GM23338 (cell line): ENCODE measurements around the gene KLF2. TPM values are rescaled to one million over a fixed set of nuclear protein-coding genes. Genes with fewer than 3 reads are reported as not detected.

ENCODE experiments used
- ATAC-seq: fragments of 200-7000 bp; cut with Tn5 transposase; 3 replicates; pipeline ENCODE4 v1.9.1; 2020
- DNase-seq: peaks from one replicate; pipeline ENCODE4 v3.0.0-alpha.2; 2015; ENCODE audit warnings: low spot score
- H2AFZ ChIP-seq: fragments of 200-600 bp; sonication (generic); 2 replicates; pipeline ENCODE4 v1.8.0; 2016; ENCODE audit warnings: antibody characterized with exemption, mild to moderate bottlenecking, moderate library complexity
- H3F3A ChIP-seq: fragments of 200-600 bp; sonication (generic); replicated peaks from 2 replicates; pipeline ENCODE4 v1.8.0; 2017; ENCODE audit warnings: antibody characterized with exemption, mixed run types, low read depth
- H3K27ac ChIP-seq: fragments of 200-600 bp; sonication (generic); 2 replicates; pipeline ENCODE4 v1.6.1; 2016; ENCODE audit warnings: low read depth
- H3K27me3 ChIP-seq: fragments of 200-600 bp; sonication (generic); 2 replicates; pipeline ENCODE4 v1.8.0; 2016; ENCODE audit warnings: mild to moderate bottlenecking, mixed run types, moderate library complexity; ENCODE audit not compliant: insufficient read depth
- H3K36me3 ChIP-seq: fragments of 200-600 bp; sonication (generic); 2 replicates; pipeline ENCODE4 v1.8.0; 2016; ENCODE audit warnings: mild to moderate bottlenecking; ENCODE audit not compliant: insufficient read depth
- H3K4me1 ChIP-seq: fragments of 200-600 bp; sonication (generic); 2 replicates; pipeline ENCODE4 v1.8.0; 2016; ENCODE audit warnings: mild to moderate bottlenecking, moderate library complexity; ENCODE audit not compliant: insufficient read depth
- H3K4me2 ChIP-seq: fragments of 200-600 bp; sonication (generic); 2 replicates; pipeline ENCODE4 v1.7.1; 2017; ENCODE audit warnings: mixed run types
- H3K4me3 ChIP-seq: fragments of 200-600 bp; sonication (generic); 2 replicates; pipeline ENCODE4 v1.6.1; 2016; ENCODE audit warnings: mixed run types
- H3K79me2 ChIP-seq: fragments of 200-600 bp; sonication (generic); replicated peaks from 2 replicates; pipeline ENCODE4 v1.8.0; 2017; ENCODE audit warnings: mild to moderate bottlenecking; ENCODE audit not compliant: insufficient read depth
- H3K9me2 ChIP-seq: fragments of 200-600 bp; sonication (generic); 2 replicates; pipeline ENCODE4 v1.8.0; 2017; ENCODE audit not compliant: insufficient read depth
- H4K20me1 ChIP-seq: fragments of 200-600 bp; sonication (generic); replicated peaks from 2 replicates; pipeline ENCODE4 v1.8.0; 2017; ENCODE audit warnings: mild to moderate bottlenecking; ENCODE audit not compliant: insufficient read depth
- H3K27ac Mint-ChIP-seq: 2 replicates; pipeline ENCODE4 v1.8.0; 2020; ENCODE audit warnings: inconsistent platforms, mild to moderate bottlenecking, moderate library complexity, mixed read lengths
- H3K27me3 Mint-ChIP-seq: 3 replicates; pipeline ENCODE4 v1.8.0; 2022; ENCODE audit warnings: low read depth, mild to moderate bottlenecking, moderate library complexity, mixed read lengths, inconsistent platforms; ENCODE audit not compliant: insufficient read depth, poor library complexity
- H3K36me3 Mint-ChIP-seq: 3 replicates; pipeline ENCODE4 v1.8.0; 2021; ENCODE audit warnings: low read depth, mild to moderate bottlenecking, inconsistent platforms, moderate library complexity, mixed read lengths
- H3K4me1 Mint-ChIP-seq: 3 replicates; pipeline ENCODE4 v1.8.0; 2020; ENCODE audit warnings: mild to moderate bottlenecking, inconsistent platforms, mixed read lengths
- H3K4me3 Mint-ChIP-seq: 3 replicates; pipeline ENCODE4 v1.8.0; 2021; ENCODE audit warnings: moderate library complexity, mild to moderate bottlenecking, inconsistent platforms, mixed read lengths
- H3K9me3 Mint-ChIP-seq: 3 replicates; pipeline ENCODE4 v1.8.0; 2020; ENCODE audit warnings: moderate library complexity, mild to moderate bottlenecking, inconsistent platforms, mixed read lengths
- CTCF ChIP-seq, 2 experiments: fragments of 200-600 bp in 1 of 2; sonication (generic) in 1 of 2; conservative IDR thresholded peaks; 2 replicates each; pipeline versions ENCODE4 v1.5.1 to v1.6.1; 2016 to 2017; ENCODE audit warnings: antibody characterized with exemption in 2 of 2, low read depth in 2 of 2, mild to moderate bottlenecking in 2 of 2, moderate library complexity in 1 of 2
- ETS1 ChIP-seq: IDR thresholded peaks from 2 replicates; pipeline ENCODE4 v1.6.1; 2016; ENCODE audit warnings: antibody characterized with exemption
- EZH2 ChIP-seq: fragments of 200-600 bp; sonication (generic); IDR thresholded peaks from one replicate; pipeline ENCODE4 v1.8.0; 2017; ENCODE audit warnings: antibody characterized with exemption, mild to moderate bottlenecking, low read depth; ENCODE audit not compliant: unreplicated experiment
- EZH2phosphoT487 ChIP-seq: fragments of 200-600 bp; sonication (generic); IDR thresholded peaks from one replicate; pipeline ENCODE4 v1.8.1; 2018; ENCODE audit warnings: antibody characterized with exemption; ENCODE audit not compliant: unreplicated experiment
- POLR2AphosphoS5 ChIP-seq: IDR thresholded peaks from 2 replicates; pipeline ENCODE4 v1.6.1; 2016; ENCODE audit warnings: antibody characterized with exemption, low read depth
- STAT1 ChIP-seq: IDR thresholded peaks from one replicate; pipeline ENCODE4 v1.6.1; 2016; ENCODE audit warnings: antibody characterized with exemption; ENCODE audit not compliant: unreplicated experiment
- ZNF331 ChIP-seq: fragments of 250-450 bp; sonication (Bioruptor Pico); IDR thresholded peaks from 2 replicates; pipeline ENCODE4 v1.5.0; 2020; ENCODE audit warnings: low read depth, mild to moderate bottlenecking, moderate library complexity
- ZNF462 ChIP-seq: fragments of 250-450 bp; sonication (Bioruptor Pico); IDR thresholded peaks from 2 replicates; pipeline ENCODE4 v1.5.0; 2020; ENCODE audit warnings: mild to moderate bottlenecking, moderate library complexity
- polyA plus RNA-seq: library from polyadenylated mRNA; unstranded; fragments of >200 nt; fragmentation: Nextera tagmentation; extraction: Ambion mirVana; gene quantifications from 2 replicates; pipeline ENCODE4 v1.2.1, GENCODE V29; 2016
- total RNA-seq: library from RNA; depleted of rRNA; stranded (reverse); fragments of >200 nt; shearing (Covaris generic); gene quantifications from 2 replicates; pipeline ENCODE4 v1.2.3, GENCODE V29; 2014

The KLF2 gene
- total and polyA plus RNA-seq, 2 experiments from 2014 or later: 0.90 TPM; not detected in 1

- TF ChIP-seq ZNF462 (CRISPR knock-in tag) (no peak), ETS1 (no peak), EZH2 (no peak), EZH2phosphoT487 (no peak), STAT1 (no peak), POLR2AphosphoS5 (no peak), ZNF331 (no peak)
Observed at GRCh38 chr19:16369306-16369663, 44.7 kb downstream of the KLF2 start (continued).

- Histone ChIP-seq H2AFZ (no peak overlapping the region), H3K27ac (no peak overlapping the region), H3K4me2 (no peak overlapping the region), H3K79me2 (no peaks in the 10 kb centered on the region), H3K9me2 (no peaks in the 10 kb centered on the region), H3K36me3 (no peaks in the 10 kb centered on the region), H3K27me3 (no peaks in the 10 kb centered on the region), H3K4me1 (peaks cover 8% of the 10 kb centered on the region; the same call in 1 of the 2 replicates), H3F3A (0 out of 2 replicates have a peak, but pooled peaks cover 3% of the 10 kb centered on the region), H3K4me3 (no peak overlapping the region), H4K20me1 (no peaks in the 10 kb centered on the region)
- Mint-ChIP-seq H3K9me3 (no peaks in the 10 kb centered on the region), H3K4me1 (peaks cover 29% of the 10 kb centered on the region), H3K36me3 (peaks cover 13% of the 10 kb centered on the region), H3K27me3 (peaks cover 14% of the 10 kb centered on the region), H3K4me3 (no peak overlapping the region), H3K27ac (0 out of 2 replicates have a peak overlapping the region, but pooled peaks have one; percentile 19)
- DNase-seq: no peak
- ATAC-seq: no peak
- TF ChIP-seq CTCF (conservative IDR thresholded peaks at IDR 0.05; ENCODE audit: low read depth in 2 of 2) (no peak), EZH2 (no peak)
Observed at GRCh38 chr19:16369664-16370576, 45.3 kb downstream of the KLF2 start.
